K562 (cell line): ENCODE measurements around the gene PRICKLE4. TPM values are rescaled to one million over a fixed set of nuclear protein-coding genes. Genes with fewer than 3 reads are reported as not detected.

Source experiments
- STAT5B ChIP-seq: fragments of 250-450 bp; sonication (Bioruptor Pico); IDR thresholded peaks from 2 replicates; pipeline ENCODE4 v1.8.0; 2021; ENCODE audit warnings: mild to moderate bottlenecking, inconsistent platforms
- U2AF2 ChIP-seq: fragments of 200-400 bp; formaldehyde crosslinking; optimal IDR thresholded peaks from 2 replicates; pipeline ENCODE3; 2017; ENCODE audit warnings: low read depth, mild to moderate bottlenecking, low read length
- ZNF561 ChIP-seq: fragments of 450-650 bp; formaldehyde crosslinking; conservative IDR thresholded peaks from 2 replicates; pipeline ENCODE4 v1.4.0; 2020; ENCODE audit warnings: mild to moderate bottlenecking, moderate library complexity
- polyA plus RNA-seq, 8 experiments: library from polyadenylated mRNA; depleted of rRNA in 4 of 8; stranded (reverse) in 5 of 8; unstranded in 3 of 8; fragments of >200 nt; fragmentation: Nextera tagmentation in 2 of 8; fragmentation: Illumina TruSeq in 1 of 8; extraction: Ambion mirVana in 2 of 8; extraction: Trizol in 1 of 8; gene quantifications; 2 replicates each; pipeline versions ENCODE4 v1.2.1 to v1.2.3, GENCODE V29; 2011 to 2014; ENCODE audit warnings: inconsistent platforms in 1 of 8, missing spikeins in 1 of 8
- total RNA-seq, 7 experiments: library from RNA; depleted of rRNA in 6 of 7; stranded (reverse); fragments of >200 nt in 6 of 7; fragmentation: Illumina TruSeq in 2 of 7; extraction: Trizol in 2 of 7; gene quantifications; 2 replicates each; pipeline versions ENCODE4 v1.2.1 to v1.2.3, GENCODE V29; 2011 to 2021; ENCODE audit warnings: low replicate concordance in 1 of 7
- TF ChIP-seq, protein P1 (sequence below), 2 experiments: fragments of 450-650 bp; IDR thresholded peaks; 2 replicates each; pipeline ENCODE4 v1.6.1; 2016; ENCODE audit warnings: mild to moderate bottlenecking in 2 of 2, borderline replicate concordance in 1 of 2, low read depth in 1 of 2, moderate library complexity in 1 of 2
- TF ChIP-seq, protein P2 (sequence below): fragments of 250-450 bp; sonication (Bioruptor Pico); IDR thresholded peaks from 2 replicates; pipeline ENCODE4 v1.8.0; 2021; ENCODE audit warnings: moderate library complexity, mild to moderate bottlenecking, inconsistent platforms

The PRICKLE4 gene
- total and polyA plus RNA-seq, 9 of the 15 experiments (the other 6 are each of a cell fraction or from before 2014, with no cell fraction given): 0.20 to 0.32 (median 0.27) TPM; not detected in 6

DNA sequence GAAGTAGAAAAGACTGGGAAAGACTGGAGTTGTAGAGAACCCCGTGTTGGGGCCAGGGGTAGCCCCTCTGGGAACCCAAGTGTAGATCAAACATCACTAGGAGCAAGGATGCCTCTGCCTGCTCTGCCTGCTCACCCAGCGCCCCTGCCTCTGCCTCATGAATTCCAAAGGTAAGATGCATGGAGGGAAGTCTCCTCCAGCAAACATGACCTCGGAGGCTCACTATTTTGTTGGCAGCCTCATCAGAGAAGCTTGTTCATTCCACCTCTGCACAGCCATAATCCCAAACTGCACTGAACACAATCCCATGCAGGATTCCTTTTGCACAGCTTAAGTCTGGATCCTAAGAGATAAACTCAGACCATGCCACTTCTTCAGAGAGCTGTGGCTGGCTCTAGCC lies 5.7 kb upstream of the PRICKLE4 start (continued):
- TF ChIP-seq, protein P1, sequence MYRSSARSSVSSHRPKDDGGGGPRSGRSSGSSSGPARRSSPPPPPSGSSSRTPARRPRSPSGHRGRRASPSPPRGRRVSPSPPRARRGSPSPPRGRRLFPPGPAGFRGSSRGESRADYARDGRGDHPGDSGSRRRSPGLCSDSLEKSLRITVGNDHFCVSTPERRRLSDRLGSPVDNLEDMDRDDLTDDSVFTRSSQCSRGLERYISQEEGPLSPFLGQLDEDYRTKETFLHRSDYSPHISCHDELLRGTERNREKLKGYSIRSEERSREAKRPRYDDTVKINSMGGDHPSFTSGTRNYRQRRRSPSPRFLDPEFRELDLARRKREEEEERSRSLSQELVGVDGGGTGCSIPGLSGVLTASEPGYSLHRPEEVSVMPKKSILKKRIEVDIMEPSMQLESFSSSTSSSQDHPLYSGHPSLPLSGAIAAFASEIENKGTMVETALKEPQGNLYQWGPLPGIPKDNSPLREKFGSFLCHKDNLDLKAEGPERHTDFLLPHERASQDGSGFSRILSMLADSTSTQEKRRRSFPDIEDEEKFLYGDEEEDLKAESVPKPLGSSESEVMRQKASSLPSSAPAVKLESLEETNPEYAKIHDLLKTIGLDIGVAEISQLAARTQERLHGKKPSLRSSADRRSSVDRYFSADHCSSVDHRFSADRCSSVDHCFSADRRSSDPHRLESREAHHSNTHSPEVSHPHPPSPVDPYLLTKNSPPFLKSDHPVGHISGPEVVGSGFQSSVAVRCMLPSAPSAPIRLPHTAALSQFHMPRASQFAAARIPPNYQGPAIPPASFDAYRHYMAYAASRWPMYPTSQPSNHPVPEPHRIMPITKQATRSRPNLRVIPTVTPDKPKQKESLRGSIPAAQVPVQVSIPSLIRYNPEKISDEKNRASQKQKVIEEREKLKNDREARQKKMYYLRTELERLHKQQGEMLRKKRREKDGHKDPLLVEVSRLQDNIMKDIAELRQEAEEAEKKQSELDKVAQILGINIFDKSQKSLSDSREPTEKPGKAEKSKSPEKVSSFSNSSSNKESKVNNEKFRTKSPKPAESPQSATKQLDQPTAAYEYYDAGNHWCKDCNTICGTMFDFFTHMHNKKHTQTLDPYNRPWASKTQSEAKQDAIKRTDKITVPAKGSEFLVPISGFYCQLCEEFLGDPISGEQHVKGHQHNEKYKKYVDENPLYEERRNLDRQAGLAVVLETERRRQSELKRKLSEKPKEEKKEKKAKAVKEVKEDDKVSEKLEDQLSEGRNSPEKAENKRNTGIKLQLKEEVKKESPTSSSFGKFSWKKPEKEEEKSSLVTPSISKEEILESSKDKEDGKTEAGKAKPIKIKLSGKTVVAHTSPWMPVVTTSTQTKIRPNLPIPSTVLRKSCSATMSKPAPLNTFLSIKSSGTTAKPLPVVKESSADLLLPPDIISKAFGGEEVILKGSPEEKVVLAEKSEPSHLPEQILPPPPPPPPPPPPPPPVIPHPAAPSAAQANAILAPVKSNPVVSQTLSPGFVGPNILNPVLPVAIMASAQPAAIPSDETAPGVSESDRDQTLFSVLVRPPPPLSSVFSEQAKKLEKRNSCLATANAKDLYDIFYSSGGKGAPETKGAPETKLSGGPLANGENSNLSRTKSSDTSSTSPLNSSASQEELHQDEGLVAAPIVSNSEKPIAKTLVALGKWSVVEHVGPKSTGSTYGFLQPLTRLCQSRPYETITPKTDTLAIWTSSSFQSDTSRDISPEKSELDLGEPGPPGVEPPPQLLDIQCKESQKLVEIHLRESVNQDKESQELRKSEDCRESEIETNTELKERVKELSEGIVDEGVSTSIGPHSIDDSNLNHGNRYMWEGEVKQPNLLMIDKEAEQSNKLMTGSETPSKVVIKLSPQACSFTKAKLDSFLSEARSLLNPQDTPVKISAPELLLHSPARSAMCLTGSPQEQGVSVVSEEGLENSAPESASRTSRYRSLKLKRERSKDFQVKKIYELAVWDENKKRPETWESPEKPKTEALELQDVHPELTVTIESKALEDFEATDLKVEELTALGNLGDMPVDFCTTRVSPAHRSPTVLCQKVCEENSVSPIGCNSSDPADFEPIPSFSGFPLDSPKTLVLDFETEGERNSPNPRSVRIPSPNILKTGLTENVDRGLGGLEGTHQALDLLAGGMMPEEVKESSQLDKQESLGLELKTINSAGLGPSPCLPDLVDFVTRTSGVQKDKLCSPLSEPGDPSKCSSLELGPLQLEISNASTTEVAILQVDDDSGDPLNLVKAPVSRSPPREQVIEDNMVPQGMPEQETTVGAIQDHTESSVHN (IDR thresholded peaks at IDR 0.05; ENCODE audit: borderline replicate concordance in 1 of 2, low read depth in 1 of 2): no peak
- no peak for TF ChIP-seq U2AF2
- TF ChIP-seq, protein P2, sequence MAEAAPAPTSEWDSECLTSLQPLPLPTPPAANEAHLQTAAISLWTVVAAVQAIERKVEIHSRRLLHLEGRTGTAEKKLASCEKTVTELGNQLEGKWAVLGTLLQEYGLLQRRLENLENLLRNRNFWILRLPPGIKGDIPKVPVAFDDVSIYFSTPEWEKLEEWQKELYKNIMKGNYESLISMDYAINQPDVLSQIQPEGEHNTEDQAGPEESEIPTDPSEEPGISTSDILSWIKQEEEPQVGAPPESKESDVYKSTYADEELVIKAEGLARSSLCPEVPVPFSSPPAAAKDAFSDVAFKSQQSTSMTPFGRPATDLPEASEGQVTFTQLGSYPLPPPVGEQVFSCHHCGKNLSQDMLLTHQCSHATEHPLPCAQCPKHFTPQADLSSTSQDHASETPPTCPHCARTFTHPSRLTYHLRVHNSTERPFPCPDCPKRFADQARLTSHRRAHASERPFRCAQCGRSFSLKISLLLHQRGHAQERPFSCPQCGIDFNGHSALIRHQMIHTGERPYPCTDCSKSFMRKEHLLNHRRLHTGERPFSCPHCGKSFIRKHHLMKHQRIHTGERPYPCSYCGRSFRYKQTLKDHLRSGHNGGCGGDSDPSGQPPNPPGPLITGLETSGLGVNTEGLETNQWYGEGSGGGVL (CRISPR knock-in tag): no peak
- TF ChIP-seq STAT5B: no peak
- no peak for TF ChIP-seq ZNF561 (CRISPR knock-in tag)
